Large intestine (tissue), 3 donors: ENCODE data around the gene DIS3L2. TPM values are rescaled to one million over a fixed set of nuclear protein-coding genes. Genes with fewer than 3 reads are reported as not detected.

Experiments
- DNase-seq, 2 donors: peaks; one replicate each; pipeline versions ENCODE4 v3.0.0 to v3.0.0-alpha.2; 2013
- H3K27ac ChIP-seq: one replicate; pipeline ENCODE4 v1.5.1; 2013; ENCODE audit warnings: low read length
- H3K27me3 ChIP-seq: 2 replicates; pipeline ENCODE4 v1.6.1; 2013; ENCODE audit warnings: low read length; ENCODE audit not compliant: control insufficient read depth, insufficient read depth
- H3K36me3 ChIP-seq: 2 replicates; pipeline ENCODE4 v1.6.1; 2013; ENCODE audit warnings: low read length; ENCODE audit not compliant: control insufficient read depth, insufficient read depth
- H3K4me1 ChIP-seq: one replicate; pipeline ENCODE4 v1.6.1; 2013; ENCODE audit warnings: low read length; ENCODE audit not compliant: control insufficient read depth, insufficient read depth
- H3K4me3 ChIP-seq: one replicate; pipeline ENCODE4 v1.5.1; 2013; ENCODE audit warnings: low read length
- H3K9me3 ChIP-seq: one replicate; pipeline ENCODE4 v1.6.1; 2013; ENCODE audit warnings: mild to moderate bottlenecking, low read depth, low read length, moderate library complexity; ENCODE audit not compliant: control insufficient read depth
- WGBS: methylation state at CpG from one replicate; pipeline ENCODE4 v1.1.5; 2013; ENCODE audit warnings: low lambda C conversion rate; ENCODE audit not compliant: insufficient coverage; 5-methylcytosine and 5-hydroxymethylcytosine counted together
- polyA plus RNA-seq: library from polyadenylated mRNA; unstranded; fragments of 120-200 nt; gene quantifications from one replicate; pipeline ENCODE4 v1.2.1, GENCODE V29; 2013

The DIS3L2 gene
- polyA plus RNA-seq, 1 donor = 23.6 TPM

GRCh38 chr2:232236200-232236599 lies 274.7 kb downstream of the DIS3L2 start:
- Histone ChIP-seq H3K4me1 (no peaks in the 10 kb centered on the region), H3K36me3 (peaks cover 6% of the 10 kb centered on the region), H3K4me3 (no peak overlapping the region), H3K27me3 (no peaks in the 10 kb centered on the region), H3K27ac (no peak overlapping the region), H3K9me3 (no peaks in the 10 kb centered on the region)
- no peak for DNase-seq

- no peak for DNase-seq
- Histone ChIP-seq H3K36me3 (peaks cover 6% of the 10 kb centered on the region), H3K4me1 (no peaks in the 10 kb centered on the region), H3K9me3 (no peaks in the 10 kb centered on the region), H3K27me3 (no peaks in the 10 kb centered on the region), H3K4me3 (no peak overlapping the region), H3K27ac (no peak overlapping the region)
- no CpG with 5 or more reads among the region's 5 CpGs for WGBS
Measured at GRCh38 chr2:232237464-232237863, 276.0 kb downstream of the DIS3L2 start.

GRCh38 chr2:232238108-232238507 lies 276.6 kb downstream of the DIS3L2 start:
- no peak for DNase-seq
- peaks cover 8% of the 10 kb centered on the region for H3K36me3 ChIP-seq
- no peak overlapping the region for H3K27ac ChIP-seq
- H3K9me3 ChIP-seq = no peaks in the 10 kb centered on the region
- H3K27me3 ChIP-seq = no peaks in the 10 kb centered on the region
- no peak overlapping the region for H3K4me3 ChIP-seq
- WGBS = no CpG with 5 or more reads among the region's 2 CpGs
- no peaks in the 10 kb centered on the region for H3K4me1 ChIP-seq

GRCh38 chr2:232238596-232238995 lies 277.1 kb downstream of the DIS3L2 start:
- H3K4me1 ChIP-seq = no peaks in the 10 kb centered on the region
- no peak overlapping the region for H3K4me3 ChIP-seq
- peaks cover 8% of the 10 kb centered on the region for H3K36me3 ChIP-seq
- no peaks in the 10 kb centered on the region for H3K27me3 ChIP-seq
- H3K27ac ChIP-seq = no peak overlapping the region
- no peak for DNase-seq
- WGBS = 100% methylated on average over 2 of the region's 6 CpGs
- no peaks in the 10 kb centered on the region for H3K9me3 ChIP-seq

- Histone ChIP-seq H3K4me1 (no peaks in the 10 kb centered on the region), H3K4me3 (no peak overlapping the region), H3K27ac (no peak overlapping the region), H3K36me3 (peaks cover 9% of the 10 kb centered on the region), H3K27me3 (no peaks in the 10 kb centered on the region), H3K9me3 (no peaks in the 10 kb centered on the region)
- 100% methylated on average over 1 of the region's 6 CpGs for WGBS
- DNase-seq = no peak
Measured at GRCh38 chr2:232239951-232240681, 278.6 kb downstream of the DIS3L2 start.

GRCh38 chr2:232240906-232241305 lies 279.4 kb downstream of the DIS3L2 start:
- Histone ChIP-seq H3K9me3 (no peaks in the 10 kb centered on the region), H3K27ac (no peak overlapping the region), H3K36me3 (peaks cover 10% of the 10 kb centered on the region), H3K27me3 (no peaks in the 10 kb centered on the region), H3K4me1 (no peaks in the 10 kb centered on the region), H3K4me3 (no peak overlapping the region)
- no peak for DNase-seq
- WGBS = no CpG with 5 or more reads among the region's 10 CpGs

- Histone ChIP-seq H3K27me3 (no peaks in the 10 kb centered on the region), H3K4me1 (no peaks in the 10 kb centered on the region), H3K9me3 (no peaks in the 10 kb centered on the region), H3K4me3 (no peak overlapping the region), H3K36me3 (peaks cover 10% of the 10 kb centered on the region), H3K27ac (no peak overlapping the region)
- DNase-seq = no peak
- WGBS = no CpG with 5 or more reads among the region's 2 CpGs
Measured at GRCh38 chr2:232242316-232242715, 280.8 kb downstream of the DIS3L2 start.

- Histone ChIP-seq H3K9me3 (no peaks in the 10 kb centered on the region), H3K27me3 (no peaks in the 10 kb centered on the region), H3K36me3 (peaks cover 7% of the 10 kb centered on the region), H3K27ac (no peak overlapping the region), H3K4me1 (no peaks in the 10 kb centered on the region), H3K4me3 (no peak overlapping the region)
- DNase-seq = no peak
- no CpG with 5 or more reads among the region's 2 CpGs for WGBS
Measured at GRCh38 chr2:232245111-232245510, 283.6 kb downstream of the DIS3L2 start.

GRCh38 chr2:232246245-232246644 lies 284.7 kb downstream of the DIS3L2 start:
- no CpG with 5 or more reads among the region's 3 CpGs for WGBS
- H3K27me3 ChIP-seq = no peaks in the 10 kb centered on the region

GRCh38 chr2:232249096-232249495 lies 287.6 kb downstream of the DIS3L2 start:
- DNase-seq = no peak
- H3K4me3 ChIP-seq = no peak overlapping the region
- no CpG with 5 or more reads among the region's 3 CpGs for WGBS
- H3K4me1 ChIP-seq = no peaks in the 10 kb centered on the region
- H3K27me3 ChIP-seq = no peaks in the 10 kb centered on the region
- no peaks in the 10 kb centered on the region for H3K9me3 ChIP-seq
- H3K36me3 ChIP-seq = peaks cover 11% of the 10 kb centered on the region
- H3K27ac ChIP-seq = no peak overlapping the region

More at GRCh38 chr2:232246245-232246644, 284.7 kb downstream of the DIS3L2 start:
- H3K4me3 ChIP-seq = no peak overlapping the region
- no peaks in the 10 kb centered on the region for H3K4me1 ChIP-seq
- H3K27ac ChIP-seq = no peak overlapping the region
- no peaks in the 10 kb centered on the region for H3K9me3 ChIP-seq
- H3K36me3 ChIP-seq = peaks cover 10% of the 10 kb centered on the region
- no peak for DNase-seq
